Measurements from ENCODE around the gene MFN2.

The MFN2 gene

DNA sequence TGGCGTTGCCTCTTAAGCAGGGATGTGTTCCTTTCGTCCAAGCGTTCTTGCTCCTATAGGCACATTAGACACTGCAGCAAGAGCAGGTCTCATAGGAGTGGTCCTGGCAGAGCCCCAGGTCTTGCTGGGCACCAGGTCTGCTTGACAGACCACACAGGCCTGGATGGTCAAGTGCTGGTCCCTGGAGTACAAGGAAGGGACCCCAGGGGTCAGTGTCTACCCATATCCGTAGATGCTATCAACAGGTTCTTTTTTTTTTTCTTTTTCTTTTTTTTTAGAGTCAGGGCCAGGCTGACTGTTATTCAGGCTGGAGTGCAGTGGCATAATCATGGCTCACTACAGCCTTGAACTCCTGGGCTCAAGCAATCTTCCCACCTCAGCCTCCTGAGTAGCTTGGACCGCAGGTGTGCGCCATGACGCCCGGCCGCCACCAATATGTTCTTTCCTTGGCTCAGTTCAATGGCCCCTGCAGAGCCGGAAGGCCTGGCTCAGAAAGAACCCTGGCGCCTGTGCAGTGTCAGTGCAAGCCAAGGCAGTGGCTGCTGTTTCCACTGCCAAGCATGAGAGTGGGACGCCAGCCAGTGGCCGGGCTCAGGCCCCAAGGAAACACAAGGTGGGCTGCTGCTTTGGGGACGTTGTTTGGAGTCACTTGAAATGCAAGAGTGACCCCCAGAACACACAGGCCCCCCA lies 72.9 kb downstream of the MFN2 start:
- TF ChIP-seq, protein P1, sequence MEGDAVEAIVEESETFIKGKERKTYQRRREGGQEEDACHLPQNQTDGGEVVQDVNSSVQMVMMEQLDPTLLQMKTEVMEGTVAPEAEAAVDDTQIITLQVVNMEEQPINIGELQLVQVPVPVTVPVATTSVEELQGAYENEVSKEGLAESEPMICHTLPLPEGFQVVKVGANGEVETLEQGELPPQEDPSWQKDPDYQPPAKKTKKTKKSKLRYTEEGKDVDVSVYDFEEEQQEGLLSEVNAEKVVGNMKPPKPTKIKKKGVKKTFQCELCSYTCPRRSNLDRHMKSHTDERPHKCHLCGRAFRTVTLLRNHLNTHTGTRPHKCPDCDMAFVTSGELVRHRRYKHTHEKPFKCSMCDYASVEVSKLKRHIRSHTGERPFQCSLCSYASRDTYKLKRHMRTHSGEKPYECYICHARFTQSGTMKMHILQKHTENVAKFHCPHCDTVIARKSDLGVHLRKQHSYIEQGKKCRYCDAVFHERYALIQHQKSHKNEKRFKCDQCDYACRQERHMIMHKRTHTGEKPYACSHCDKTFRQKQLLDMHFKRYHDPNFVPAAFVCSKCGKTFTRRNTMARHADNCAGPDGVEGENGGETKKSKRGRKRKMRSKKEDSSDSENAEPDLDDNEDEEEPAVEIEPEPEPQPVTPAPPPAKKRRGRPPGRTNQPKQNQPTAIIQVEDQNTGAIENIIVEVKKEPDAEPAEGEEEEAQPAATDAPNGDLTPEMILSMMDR (IDR thresholded peaks at IDR 0.05; ENCODE audit: low read depth, low read length) = no peak
- in situ Hi-C loops (cut with HindIII; ENCODE audit: low sequenced_read_pairs) = no loop called here
- no peak for DNase-seq (ENCODE audit: low read depth, low spot score)
- H3K4me3 ChIP-seq (ENCODE audit: low read depth, low read length) = no peak overlapping the region

DNA sequence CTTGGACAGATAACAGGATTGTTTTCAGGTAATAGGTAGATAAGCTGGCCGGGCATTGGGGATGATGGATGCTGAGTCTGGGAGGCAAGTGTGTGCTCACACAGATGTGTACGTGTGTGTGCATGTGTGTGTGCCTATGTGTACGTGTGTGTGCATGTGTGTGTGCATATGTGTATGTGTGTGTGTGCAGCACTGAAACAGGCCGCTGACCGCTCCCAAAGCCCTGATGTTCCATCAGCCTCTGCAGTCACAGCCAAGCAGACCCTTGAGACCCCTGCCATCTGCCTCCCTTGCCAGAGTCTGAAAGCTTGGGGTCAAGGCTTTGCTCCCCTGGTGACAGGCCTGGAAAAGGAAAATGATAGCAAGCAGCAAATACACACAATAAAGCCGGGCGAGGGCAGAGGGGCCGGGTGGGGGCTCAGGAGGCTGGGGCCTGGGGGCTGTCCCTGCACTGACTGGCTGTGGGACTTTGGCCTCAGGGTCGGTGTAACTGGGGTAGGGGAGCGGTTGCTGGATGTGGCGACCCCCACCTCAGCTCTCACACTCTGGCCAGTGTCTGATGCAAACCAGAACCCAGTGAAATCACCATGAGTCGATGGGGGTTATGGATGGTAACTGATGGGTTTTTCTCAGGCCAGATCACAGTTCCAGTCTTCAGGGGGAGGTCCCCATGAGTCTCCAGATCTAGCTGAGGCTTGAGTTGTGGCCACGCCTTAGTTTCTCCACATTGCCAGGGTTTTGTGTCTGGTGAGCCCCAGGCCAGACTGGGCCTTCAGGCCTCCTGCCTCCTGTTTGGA lies 73.7 kb downstream of the MFN2 start:
- TF ChIP-seq, protein P1 (IDR thresholded peaks at IDR 0.05; ENCODE audit: low read depth, low read length) = no peak
- in situ Hi-C loops (cut with HindIII; ENCODE audit: low sequenced_read_pairs) = no loop called here
- DNase-seq (ENCODE audit: low read depth, low spot score) = no peak
- no peak overlapping the region for H3K4me3 ChIP-seq (ENCODE audit: low read depth, low read length)

DNA sequence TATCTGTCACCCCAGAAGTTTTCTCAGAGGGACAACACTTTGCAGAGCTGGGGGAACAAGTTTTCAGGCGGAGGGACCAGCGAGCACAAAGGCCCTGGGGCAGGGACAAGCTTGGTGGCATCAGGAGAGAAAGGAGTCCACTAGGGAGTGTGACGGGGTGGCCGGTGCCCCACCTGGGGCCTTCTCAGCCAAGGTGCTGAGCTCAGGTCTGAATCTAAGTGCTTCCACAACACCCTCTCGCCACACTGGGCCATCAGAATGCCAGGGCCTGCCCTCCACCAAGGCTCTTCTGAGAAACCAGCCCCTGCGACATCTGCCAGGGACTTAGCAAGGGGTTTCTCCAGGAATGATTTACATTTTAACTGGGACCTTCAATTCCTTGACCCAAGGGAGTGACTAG lies 75.0 kb downstream of the MFN2 start:
- TF ChIP-seq, protein P1 (IDR thresholded peaks at IDR 0.05; ENCODE audit: low read depth, low read length) = no peak
- no peak overlapping the region for H3K4me3 ChIP-seq (ENCODE audit: low read depth, low read length)
- DNase-seq (ENCODE audit: low read depth, low spot score) = no peak
- in situ Hi-C loops (cut with HindIII; ENCODE audit: low sequenced_read_pairs) = no loop called here

DNA sequence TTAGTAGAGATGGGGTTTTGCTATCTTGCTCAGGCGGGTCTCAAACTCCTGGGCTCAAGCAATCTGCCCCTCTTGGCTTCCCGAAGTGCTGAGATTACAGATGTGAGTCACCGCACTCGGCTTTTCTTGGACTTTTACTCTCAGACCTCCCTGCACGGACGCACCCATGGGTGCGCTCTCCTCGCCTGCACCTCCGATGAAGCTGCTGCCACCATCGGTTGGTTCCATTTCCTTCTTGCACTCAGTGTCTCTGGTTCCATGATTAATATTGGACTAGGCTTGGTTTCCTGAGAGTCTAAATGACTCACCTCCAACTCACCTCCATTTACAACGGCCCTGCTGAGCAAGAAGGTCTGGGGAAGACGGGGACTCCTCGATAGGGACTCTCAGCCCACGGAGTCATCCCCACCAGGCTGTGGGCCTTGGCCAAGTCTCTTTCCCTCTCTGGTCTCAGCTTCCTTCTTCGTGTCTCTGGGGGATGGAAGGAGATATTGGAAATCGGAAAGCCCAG lies 76.1 kb downstream of the MFN2 start:
- TF ChIP-seq, protein P1 (IDR thresholded peaks at IDR 0.05; ENCODE audit: low read depth, low read length) = no peak
- H3K4me3 ChIP-seq (ENCODE audit: low read depth, low read length) = no peak overlapping the region
- no peak for DNase-seq (ENCODE audit: low read depth, low spot score)
- in situ Hi-C loops (cut with HindIII; ENCODE audit: low sequenced_read_pairs) = no loop called here

DNA sequence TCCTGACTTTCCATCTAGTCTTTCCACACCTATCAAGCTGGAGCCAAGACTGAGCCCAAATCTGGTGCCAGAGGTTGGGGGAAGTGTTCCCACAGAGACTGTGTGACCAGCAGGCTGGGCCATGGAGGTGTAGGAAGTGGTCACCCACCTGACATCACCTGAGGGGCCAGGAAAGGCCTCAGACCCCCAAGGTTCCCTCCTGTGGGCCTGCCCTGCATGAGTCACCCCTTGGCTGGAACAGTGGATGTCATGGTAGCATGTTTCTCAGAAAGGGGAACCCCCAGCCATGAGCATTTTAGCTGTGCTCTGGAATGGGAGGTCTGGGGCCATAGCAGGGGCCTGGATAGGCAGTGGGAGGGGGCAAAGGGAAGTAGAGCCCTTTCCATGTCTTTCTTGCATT lies 77.1 kb downstream of the MFN2 start:
- in situ Hi-C loops (cut with HindIII; ENCODE audit: low sequenced_read_pairs) = no loop called here
- DNase-seq (ENCODE audit: low read depth, low spot score) = no peak
- TF ChIP-seq, protein P1 (IDR thresholded peaks at IDR 0.05; ENCODE audit: low read depth, low read length) = no peak
- no peak overlapping the region for H3K4me3 ChIP-seq (ENCODE audit: low read depth, low read length)

DNA sequence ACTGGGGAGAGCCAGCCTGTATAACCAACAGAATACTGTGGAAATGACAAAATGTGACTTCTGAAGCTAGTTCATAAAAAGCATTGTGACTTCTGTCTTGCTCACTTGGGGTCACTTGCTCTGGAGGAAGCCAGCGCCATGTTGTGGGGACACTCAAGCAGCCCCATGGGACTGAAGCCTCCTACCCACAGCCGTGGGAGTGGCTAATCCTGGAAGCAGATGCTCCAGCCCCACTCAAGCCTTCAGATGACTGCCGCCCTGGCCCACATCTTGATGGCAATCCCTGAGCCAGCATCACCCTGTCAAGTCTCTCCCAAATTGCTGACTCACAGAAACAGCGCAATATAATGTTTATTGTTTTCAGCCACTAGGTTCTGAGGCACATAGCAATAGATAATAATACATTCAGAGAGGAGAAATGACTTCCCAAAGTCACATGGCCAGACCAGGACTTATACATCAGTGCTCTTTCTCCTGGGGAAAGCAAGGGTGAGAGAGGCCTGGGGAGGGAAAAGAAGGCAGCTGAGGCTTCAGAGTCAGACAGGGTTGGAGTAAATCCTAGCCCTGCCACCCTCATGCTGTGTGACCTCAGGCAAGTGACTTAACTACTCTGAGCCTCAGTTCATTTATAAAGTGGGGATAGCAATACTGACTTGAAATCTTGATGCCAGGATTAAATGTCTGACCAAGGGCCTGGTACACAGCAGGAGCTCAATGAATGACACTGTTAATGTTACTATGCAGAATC lies 77.9 kb downstream of the MFN2 start:
- no peak for DNase-seq (ENCODE audit: low read depth, low spot score)
- H3K4me3 ChIP-seq (ENCODE audit: low read depth, low read length) = no peak overlapping the region
- TF ChIP-seq, protein P1 (IDR thresholded peaks at IDR 0.05; ENCODE audit: low read depth, low read length) = no peak
- in situ Hi-C loops (cut with HindIII; ENCODE audit: low sequenced_read_pairs) = no loop called here

Measured in astrocyte of the spinal cord (primary cell).